DOHH2 (cell line): Measurements from ENCODE around the gene CMIP.

Experiments
- CTCF ChIP-seq: fragments of 200-600 bp; sonication (generic); IDR thresholded peaks from one replicate; pipeline ENCODE4 v1.5.1; 2014; ENCODE audit warnings: antibody characterized with exemption, mild to moderate bottlenecking, low read depth, low read length; ENCODE audit not compliant: poor library complexity, severe bottlenecking
- EZH2phosphoT487 ChIP-seq: fragments of 200-600 bp; sonication (generic); IDR thresholded peaks from 2 replicates; pipeline ENCODE4 v1.6.1; 2017; ENCODE audit warnings: borderline replicate concordance, mild to moderate bottlenecking, antibody characterized with exemption, low read length, moderate library complexity, mixed read lengths

DNA sequence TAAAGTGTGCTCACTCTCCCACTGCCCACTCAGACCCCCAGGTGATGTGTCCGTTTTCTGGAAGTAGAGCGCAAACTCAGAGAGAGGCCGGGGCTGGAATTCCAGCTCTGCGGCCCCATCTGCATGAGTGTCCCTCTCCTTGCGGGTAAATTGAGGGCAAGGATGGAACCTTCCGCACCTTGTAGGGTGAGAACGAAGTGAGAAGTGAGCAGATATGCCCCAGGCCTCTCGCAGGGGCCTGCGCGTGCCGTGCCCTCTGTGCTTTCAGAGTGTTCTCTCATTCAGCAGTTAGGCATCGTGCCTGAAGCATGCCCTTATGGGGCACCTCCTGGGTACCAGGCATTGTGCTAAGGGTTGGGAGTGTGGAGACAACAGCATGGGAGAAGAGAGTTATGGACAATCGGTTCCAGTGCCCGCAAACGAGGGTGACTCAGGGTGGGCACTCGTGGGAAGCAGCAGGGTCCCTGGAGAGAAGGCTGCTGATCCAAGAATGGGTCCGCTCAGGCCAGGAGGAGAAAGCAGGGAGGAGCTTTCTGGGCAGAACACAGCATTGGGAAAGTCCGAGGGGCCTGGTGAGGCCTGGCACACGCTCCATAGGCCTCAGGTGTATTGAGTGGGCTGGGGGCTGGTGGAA is 23.8 kb downstream of the CMIP start:
- TF ChIP-seq CTCF (no peak), EZH2phosphoT487 (no peak)
